ENCODE data around the gene COL8A1. TPM values are rescaled to one million over a fixed set of nuclear protein-coding genes. Genes with fewer than 3 reads are reported as not detected.

COL8A1 gene
- total RNA-seq, 6 experiments from 2014 or later, result 0.56 to 1.5 (median 0.79) TPM

DNA sequence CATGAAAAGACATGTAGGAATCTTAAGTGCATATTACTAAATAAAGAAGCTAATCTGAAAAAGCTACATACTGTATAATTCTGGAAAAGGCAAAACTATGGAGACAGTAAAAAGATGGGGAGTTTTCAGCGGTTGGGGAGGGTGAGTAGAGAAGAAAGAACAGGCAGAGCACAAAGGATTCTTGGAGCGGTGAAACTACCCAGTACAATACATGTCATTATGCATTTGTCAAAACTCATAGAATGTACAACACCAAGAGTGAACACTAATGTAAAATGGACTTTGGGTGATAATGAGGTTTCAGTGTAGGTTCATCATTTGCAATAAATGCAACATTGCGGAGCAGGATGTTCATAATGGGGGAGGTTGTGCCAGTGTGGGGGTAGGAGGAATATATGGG is 133.8 kb downstream of the COL8A1 start:
- H3K9me3 ChIP-seq, result no peaks in the 10 kb centered on the region
- no peak overlapping the region for H3K27ac ChIP-seq
- H3K27me3 ChIP-seq, result no peaks in the 10 kb centered on the region
- TF ChIP-seq POLR2A (IDR thresholded peaks at IDR 0.05) (no peak), CTCF (IDR thresholded peaks at IDR 0.05) (no peak)
- no peaks in the 10 kb centered on the region for H3K36me3 ChIP-seq
- ATAC-seq (no peak), DNase-seq (no peak)
- no peaks in the 10 kb centered on the region for H3K4me1 ChIP-seq
- WGBS (ENCODE audit: insufficient coverage, low coverage, low lambda C conversion rate, missing lambda C conversion rate), result 67% methylated on average over 3 of the region's 3 CpGs
- no peak overlapping the region for H3K4me3 ChIP-seq
- intact Hi-C loops (cut with DNase I), result no loop called here

DNA sequence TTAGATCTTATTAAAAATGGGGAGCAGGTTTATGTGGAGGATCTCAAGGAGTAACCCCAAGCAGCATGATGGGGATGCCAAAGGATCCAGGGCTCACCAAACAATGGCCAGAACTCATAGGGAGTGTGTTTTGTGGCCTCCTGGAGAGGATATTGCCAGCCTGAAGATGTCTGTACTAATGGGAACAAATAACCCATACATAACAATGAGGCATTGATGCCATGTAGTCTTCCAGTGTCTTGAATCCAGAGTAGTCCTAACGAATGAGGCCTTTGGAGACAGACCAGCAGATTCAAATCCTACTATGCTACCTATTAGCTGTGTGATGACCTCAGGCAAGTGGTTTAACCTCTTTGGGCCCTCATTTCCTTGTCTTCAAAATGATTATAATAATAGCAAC is 134.3 kb downstream of the COL8A1 start:
- Histone ChIP-seq H3K27me3 (no peaks in the 10 kb centered on the region), H3K4me3 (no peak overlapping the region), H3K4me1 (no peaks in the 10 kb centered on the region), H3K27ac (no peak overlapping the region), H3K36me3 (no peaks in the 10 kb centered on the region), H3K9me3 (no peaks in the 10 kb centered on the region)
- DNase-seq (no peak), ATAC-seq (no peak)
- WGBS (ENCODE audit: insufficient coverage, low coverage, low lambda C conversion rate, missing lambda C conversion rate), result no CpG with 5 or more reads among the region's 1 CpG
- TF ChIP-seq CTCF (IDR thresholded peaks at IDR 0.05), result no peak
- intact Hi-C loops (cut with DNase I), result no loop called here

DNA sequence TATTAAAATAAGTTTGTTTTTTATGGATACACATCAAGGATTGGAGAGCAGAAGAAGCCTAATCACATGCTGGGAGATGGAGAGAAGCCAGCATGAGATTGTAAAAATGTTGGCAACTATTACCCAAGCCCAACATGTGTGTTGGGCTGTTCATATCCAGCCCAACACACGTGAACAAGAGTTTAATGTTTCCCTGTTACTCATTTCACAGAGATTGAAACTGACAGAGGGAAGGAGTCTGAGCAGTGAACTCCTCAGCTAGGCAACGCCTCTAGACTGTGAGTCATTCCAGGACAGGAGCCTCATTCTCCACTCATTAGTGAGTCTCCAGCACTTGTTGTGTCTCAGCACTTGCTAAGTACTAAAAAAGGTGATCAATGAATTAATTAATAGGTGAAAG is 136.1 kb downstream of the COL8A1 start:
- WGBS (ENCODE audit: insufficient coverage, low coverage, low lambda C conversion rate, missing lambda C conversion rate), result 32% methylated on average over 2 of the region's 2 CpGs
- intact Hi-C loops (cut with DNase I), result no loop called here
- Histone ChIP-seq H3K9me3 (no peaks in the 10 kb centered on the region), H3K4me1 (no peaks in the 10 kb centered on the region), H3K27me3 (no peaks in the 10 kb centered on the region), H3K27ac (no peak overlapping the region), H3K36me3 (no peaks in the 10 kb centered on the region), H3K4me3 (no peak overlapping the region)
- TF ChIP-seq POLR2A (IDR thresholded peaks at IDR 0.05) (no peak), CTCF (IDR thresholded peaks at IDR 0.05) (no peak)
- DNase-seq (no peak), ATAC-seq (no peak)

DNA sequence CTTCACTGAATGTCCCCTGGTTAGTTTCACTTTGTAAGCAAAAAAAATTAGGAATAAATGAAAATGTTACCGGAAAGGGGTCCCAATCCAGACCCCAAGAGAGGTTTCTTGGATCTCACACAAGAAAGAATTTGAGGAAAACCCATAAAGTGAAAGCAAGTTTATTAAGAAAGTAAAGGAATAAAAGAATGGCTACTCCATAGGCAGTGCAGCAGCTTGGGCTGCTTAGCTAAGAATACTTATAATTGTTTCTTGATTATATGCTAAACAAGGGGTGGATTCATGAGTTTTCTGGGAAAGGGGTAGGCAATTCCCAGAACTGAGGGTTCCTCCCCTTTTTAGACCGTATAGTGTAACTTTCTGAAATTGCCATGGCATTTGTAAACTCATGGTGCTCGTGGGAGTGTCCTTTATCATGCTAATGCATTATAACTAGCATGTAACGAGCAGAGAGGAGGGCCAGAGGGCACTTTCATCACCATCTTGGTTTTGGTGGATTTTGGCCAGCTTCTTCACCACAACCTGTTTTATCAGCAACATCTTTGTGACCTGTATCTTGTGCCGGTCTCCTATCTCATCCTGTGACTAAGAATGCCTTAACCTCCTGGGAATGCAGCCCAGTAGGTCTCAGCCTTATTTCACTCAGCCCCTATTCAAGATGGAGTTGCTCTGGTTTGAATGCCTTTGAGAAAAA is 138.3 kb downstream of the COL8A1 start:
- Histone ChIP-seq H3K4me3 (no peak overlapping the region), H3K27ac (no peak overlapping the region), H3K36me3 (no peaks in the 10 kb centered on the region), H3K4me1 (no peaks in the 10 kb centered on the region), H3K9me3 (no peaks in the 10 kb centered on the region), H3K27me3 (no peaks in the 10 kb centered on the region)
- ATAC-seq (no peak), DNase-seq (no peak)
- TF ChIP-seq POLR2A (IDR thresholded peaks at IDR 0.05), result no peak
- no peak for TF ChIP-seq CTCF (IDR thresholded peaks at IDR 0.05)
- WGBS (ENCODE audit: insufficient coverage, low coverage, low lambda C conversion rate, missing lambda C conversion rate), result 49% methylated on average over 5 of the region's 5 CpGs
- intact Hi-C loops (cut with DNase I), result no loop called here

DNA sequence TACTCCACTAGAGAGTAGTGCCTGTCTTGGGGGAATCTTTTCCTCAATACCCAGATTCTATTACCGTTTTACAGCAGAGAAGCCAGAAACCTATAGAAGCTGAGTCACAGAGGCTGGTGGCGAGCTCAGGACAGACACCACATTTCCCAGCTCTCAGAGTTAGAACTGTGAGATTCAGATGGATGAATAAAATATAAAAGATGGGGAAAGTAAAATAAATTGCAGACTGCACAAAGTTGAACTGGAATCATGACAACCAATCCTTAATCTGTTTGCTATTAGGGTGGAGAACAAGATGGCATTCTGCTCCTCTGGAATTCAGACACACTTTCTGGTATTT is 138.8 kb downstream of the COL8A1 start:
- H3K4me3 ChIP-seq, result no peak overlapping the region
- H3K36me3 ChIP-seq, result no peaks in the 10 kb centered on the region
- no peaks in the 10 kb centered on the region for H3K27me3 ChIP-seq
- no peak for ATAC-seq
- 43% methylated on average over 2 of the region's 2 CpGs for WGBS (ENCODE audit: insufficient coverage, low coverage, low lambda C conversion rate, missing lambda C conversion rate)
- H3K27ac ChIP-seq, result no peak overlapping the region
- H3K4me1 ChIP-seq, result no peaks in the 10 kb centered on the region
- no peak for DNase-seq
- H3K9me3 ChIP-seq, result no peaks in the 10 kb centered on the region
- intact Hi-C loops (cut with DNase I), result no loop called here
- TF ChIP-seq POLR2A (IDR thresholded peaks at IDR 0.05) (no peak), CTCF (IDR thresholded peaks at IDR 0.05) (no peak)
